Measurements from ENCODE around the gene PROK1. TPM values are rescaled to one million over a fixed set of nuclear protein-coding genes. Genes with fewer than 3 reads are reported as not detected.

The PROK1 gene
- total RNA-seq, 1 donor from 2014 or later = not detected

DNA sequence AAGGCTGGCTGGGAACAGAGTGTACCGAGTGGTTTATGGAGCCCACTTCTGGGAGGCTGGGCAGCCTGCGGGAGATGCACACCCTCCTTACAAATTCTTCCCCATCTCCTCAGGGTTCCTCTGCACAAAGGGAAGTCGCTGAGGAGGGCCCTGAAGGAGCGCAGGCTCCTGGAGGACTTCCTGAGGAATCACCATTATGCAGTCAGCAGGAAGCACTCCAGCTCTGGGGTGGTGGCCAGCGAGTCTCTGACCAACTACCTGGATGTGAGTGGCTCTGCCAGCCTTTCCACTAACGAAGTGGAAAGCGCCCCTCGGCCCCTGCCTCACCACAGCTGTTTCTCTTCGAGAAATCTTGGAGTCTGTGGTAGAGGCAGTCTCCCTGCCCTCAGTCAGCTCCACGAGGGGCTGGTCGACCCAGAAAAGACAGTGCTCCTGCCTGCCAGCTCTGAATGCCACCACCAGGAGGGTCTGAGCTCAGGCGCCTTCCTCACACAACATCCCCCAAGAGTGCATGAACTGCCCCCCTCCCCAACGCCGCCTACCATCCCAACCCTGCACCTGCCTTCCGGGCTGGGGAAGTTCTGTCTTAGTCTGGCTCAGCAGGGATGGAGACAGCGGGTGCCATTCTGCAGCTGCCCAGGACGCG is 31.8 kb downstream of the PROK1 start:
- no peak overlapping the region for H3K4me3 ChIP-seq (ENCODE audit: insufficient read depth, low read depth, low read length)
- Mint-ChIP-seq H3K27ac (ENCODE audit: unreplicated experiment) (no peak overlapping the region), H3K9me3 (ENCODE audit: unreplicated experiment) (no peaks in the 10 kb centered on the region), H3K27me3 (ENCODE audit: low read depth, unreplicated experiment) (peaks cover 66% of the 10 kb centered on the region), H3K36me3 (ENCODE audit: low read depth, unreplicated experiment) (no peaks in the 10 kb centered on the region), H3K4me1 (ENCODE audit: low read depth, unreplicated experiment) (peaks cover under 1% of the 10 kb centered on the region), H3K4me3 (ENCODE audit: unreplicated experiment) (no peak overlapping the region)
- no peaks in the 10 kb centered on the region for H3K4me1 ChIP-seq (ENCODE audit: insufficient read depth, low read length)
- no peaks in the 10 kb centered on the region for H4K20me1 ChIP-seq (ENCODE audit: insufficient read depth, low read length)
- H3K4me2 ChIP-seq (ENCODE audit: low read length) = no peak overlapping the region
- no peaks in the 10 kb centered on the region for H3K36me3 ChIP-seq (ENCODE audit: insufficient read depth, low read length)
- H3K27ac ChIP-seq (ENCODE audit: low read depth, low read length) = no peak overlapping the region
- TF ChIP-seq CTCF (IDR thresholded peaks at IDR 0.05; ENCODE audit: insufficient read depth, low read depth, low read length) (no peak), EZH2 (IDR thresholded peaks at IDR 0.05; ENCODE audit: insufficient read depth, low read length) (no peak)
- no peaks in the 10 kb centered on the region for H3K9me3 ChIP-seq (ENCODE audit: insufficient read depth, low read depth, low read length)
- H3K9ac ChIP-seq (ENCODE audit: low read length) = no peak overlapping the region
- FAIRE-seq (no peak), DNase-seq (ENCODE audit: low read depth) (no peak)
- no peaks in the 10 kb centered on the region for H3K79me2 ChIP-seq (ENCODE audit: insufficient read depth, low read length)
- H3K27me3 ChIP-seq (ENCODE audit: insufficient read depth, low read length) = peaks cover 16% of the 10 kb centered on the region
- H2AFZ ChIP-seq (ENCODE audit: low read depth, low read length) = no peak overlapping the region

- Histone ChIP-seq H4K20me1 (ENCODE audit: insufficient read depth, low read length) (no peaks in the 10 kb centered on the region), H3K27ac (ENCODE audit: low read depth, low read length) (no peak overlapping the region), H3K27me3 (ENCODE audit: insufficient read depth, low read length) (peaks cover 16% of the 10 kb centered on the region), H3K4me2 (ENCODE audit: low read length) (no peak overlapping the region), H2AFZ (ENCODE audit: low read depth, low read length) (no peak overlapping the region), H3K4me3 (ENCODE audit: insufficient read depth, low read depth, low read length) (no peak overlapping the region), H3K36me3 (ENCODE audit: insufficient read depth, low read length) (no peaks in the 10 kb centered on the region), H3K9ac (ENCODE audit: low read length) (no peak overlapping the region), H3K4me1 (ENCODE audit: insufficient read depth, low read length) (no peaks in the 10 kb centered on the region), H3K9me3 (ENCODE audit: insufficient read depth, low read depth, low read length) (no peaks in the 10 kb centered on the region), H3K79me2 (ENCODE audit: insufficient read depth, low read length) (no peaks in the 10 kb centered on the region)
- FAIRE-seq (no peak), DNase-seq (ENCODE audit: low read depth) (no peak)
- Mint-ChIP-seq H3K9me3 (ENCODE audit: unreplicated experiment) (no peaks in the 10 kb centered on the region), H3K4me3 (ENCODE audit: unreplicated experiment) (no peak overlapping the region), H3K27me3 (ENCODE audit: low read depth, unreplicated experiment) (peaks cover 68% of the 10 kb centered on the region), H3K4me1 (ENCODE audit: low read depth, unreplicated experiment) (no peaks in the 10 kb centered on the region), H3K27ac (ENCODE audit: unreplicated experiment) (no peak overlapping the region), H3K36me3 (ENCODE audit: low read depth, unreplicated experiment) (no peaks in the 10 kb centered on the region)
- no peak for TF ChIP-seq CTCF (IDR thresholded peaks at IDR 0.05; ENCODE audit: insufficient read depth, low read depth, low read length)
- no peak for TF ChIP-seq EZH2 (IDR thresholded peaks at IDR 0.05; ENCODE audit: insufficient read depth, low read length)
Measured at GRCh38 chr1:110483308-110483685, 32.3 kb downstream of the PROK1 start.

DNA sequence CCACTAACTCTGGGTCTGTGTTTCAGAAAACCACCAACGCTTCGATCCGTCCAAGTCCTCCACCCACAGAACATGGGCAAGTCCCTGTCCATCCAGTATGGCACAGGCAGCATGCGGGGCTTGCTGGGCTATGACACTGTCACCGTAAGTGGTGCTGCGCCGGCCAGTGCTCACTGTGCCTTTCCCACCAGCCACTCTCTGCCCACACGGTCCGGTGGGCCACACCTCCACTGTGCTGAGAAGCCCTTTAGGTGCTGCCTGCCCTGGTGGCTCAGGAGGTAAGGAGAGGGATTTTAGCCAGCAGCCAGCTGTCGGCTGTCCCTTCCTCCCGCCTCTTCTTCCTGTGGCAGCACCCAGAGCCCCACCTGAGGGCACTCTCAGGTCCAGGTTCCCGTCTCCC is 33.9 kb downstream of the PROK1 start:
- no peak overlapping the region for H3K27ac Mint-ChIP-seq (ENCODE audit: unreplicated experiment)
- H3K4me1 ChIP-seq (ENCODE audit: insufficient read depth, low read length) = no peaks in the 10 kb centered on the region

More for the DNA sequence above, 33.9 kb downstream of the PROK1 start:
- DNase-seq (ENCODE audit: low read depth) = no peak
- TF ChIP-seq EZH2 (IDR thresholded peaks at IDR 0.05; ENCODE audit: insufficient read depth, low read length) = no peak
- TF ChIP-seq CTCF (IDR thresholded peaks at IDR 0.05; ENCODE audit: insufficient read depth, low read depth, low read length) = no peak
- H3K4me1 Mint-ChIP-seq (ENCODE audit: low read depth, unreplicated experiment) = no peaks in the 10 kb centered on the region
- Histone ChIP-seq H2AFZ (ENCODE audit: low read depth, low read length) (no peak overlapping the region), H3K4me2 (ENCODE audit: low read length) (no peak overlapping the region), H3K79me2 (ENCODE audit: insufficient read depth, low read length) (no peaks in the 10 kb centered on the region), H3K9ac (ENCODE audit: low read length) (no peak overlapping the region), H3K27ac (ENCODE audit: low read depth, low read length) (no peak overlapping the region), H3K27me3 (ENCODE audit: insufficient read depth, low read length) (peaks cover 16% of the 10 kb centered on the region), H3K9me3 (ENCODE audit: insufficient read depth, low read depth, low read length) (no peaks in the 10 kb centered on the region), H3K4me3 (ENCODE audit: insufficient read depth, low read depth, low read length) (no peak overlapping the region), H3K36me3 (ENCODE audit: insufficient read depth, low read length) (no peaks in the 10 kb centered on the region), H4K20me1 (ENCODE audit: insufficient read depth, low read length) (no peaks in the 10 kb centered on the region)
- no peak overlapping the region for H3K4me3 Mint-ChIP-seq (ENCODE audit: unreplicated experiment)
- H3K27me3 Mint-ChIP-seq (ENCODE audit: low read depth, unreplicated experiment) = peaks cover 59% of the 10 kb centered on the region
- H3K36me3 Mint-ChIP-seq (ENCODE audit: low read depth, unreplicated experiment) = no peaks in the 10 kb centered on the region
- H3K9me3 Mint-ChIP-seq (ENCODE audit: unreplicated experiment) = no peaks in the 10 kb centered on the region
- FAIRE-seq = no peak
